H1 (cell line): ENCODE measurements around the gene TBC1D22A.

Experiments
- ASH2L ChIP-seq: fragments of 200-600, 300-600 bp; sonication (generic); IDR thresholded peaks from one replicate; pipeline ENCODE4 v1.7.1; 2017; ENCODE audit warnings: low read length
- CBX5 ChIP-seq: fragments of 300-800, 300-1000 bp; sonication (generic); IDR thresholded peaks from 2 replicates; pipeline ENCODE4 v1.7.1; 2016; ENCODE audit warnings: antibody characterized with exemption, low read length, low read depth
- POLR2A ChIP-seq, 2 experiments: IDR thresholded peaks; 1 replicate in 1 of 2; 2 replicates in 1 of 2; pipeline ENCODE4 v1.6.1; 2011; ENCODE audit warnings: low read depth in 2 of 2, low read length in 2 of 2, mild to moderate bottlenecking in 2 of 2; ENCODE audit errors: control extremely low read depth in 1 of 2
- POLR2AphosphoS5 ChIP-seq: IDR thresholded peaks from 2 replicates; pipeline ENCODE4 v1.6.1; 2011; ENCODE audit warnings: low read depth, low read length
- RAD21 ChIP-seq, 2 experiments: IDR thresholded peaks in 1 of 2; conservative IDR thresholded peaks in 1 of 2; 2 replicates each; pipeline ENCODE4 v1.6.1; 2011; ENCODE audit warnings: low read depth in 2 of 2, low read length in 2 of 2, improper control_type of control experiment in 1 of 2, inconsistent platforms in 1 of 2, mild to moderate bottlenecking in 1 of 2, moderate library complexity in 1 of 2
- ZNF274 ChIP-seq: IDR thresholded peaks from 2 replicates; pipeline ENCODE4 v1.7.0; 2012; ENCODE audit warnings: low read length, borderline replicate concordance; ENCODE audit errors: extremely low read depth
- TF ChIP-seq, protein P1 (sequence below), 3 experiments: IDR thresholded peaks; 1 replicate in 2 of 3; 2 replicates in 1 of 3; pipeline versions ENCODE4 v1.5.1 to v1.6.1; 2011; ENCODE audit warnings: low read length in 3 of 3, mild to moderate bottlenecking in 3 of 3, inconsistent platforms in 2 of 3, low read depth in 1 of 3, moderate library complexity in 1 of 3; ENCODE audit not compliant: insufficient read depth in 1 of 3; ENCODE audit errors: control extremely low read depth in 1 of 3

DNA sequence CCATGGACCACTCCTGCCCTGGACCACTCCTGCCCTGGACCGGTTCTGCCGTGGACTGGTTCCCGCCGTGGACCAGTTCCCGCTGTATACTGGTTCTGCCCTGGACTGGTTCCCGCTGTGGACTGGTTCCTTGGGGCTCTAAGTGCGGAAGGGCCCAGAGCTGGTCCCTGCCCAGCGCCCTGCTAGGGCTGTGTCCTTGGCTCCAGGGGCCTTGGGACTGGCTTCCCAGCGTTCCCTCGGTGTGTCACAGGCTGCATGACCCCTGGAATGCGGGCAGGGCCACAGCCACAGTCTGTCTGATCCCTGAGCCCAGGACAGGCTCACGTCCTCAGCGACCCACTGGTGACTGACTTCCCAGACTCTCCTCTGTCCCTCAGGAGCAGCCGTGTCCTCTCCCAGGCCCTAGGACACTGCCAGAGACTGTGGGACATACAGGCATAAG is 412.2 kb downstream of the TBC1D22A start:
- TF ChIP-seq RAD21 (IDR thresholded peaks at IDR 0.05 in 1 of 2, conservative IDR thresholded peaks at IDR 0.05 in 1 of 2; ENCODE audit: low read depth in 2 of 2, low read length in 2 of 2) (no peak), ZNF274 (no peak), POLR2AphosphoS5 (no peak), CBX5 (no peak), POLR2A (IDR thresholded peaks at IDR 0.05; ENCODE audit: control extremely low read depth in 1 of 2, low read depth in 2 of 2, low read length in 2 of 2) (no peak), ASH2L (no peak)
- TF ChIP-seq, protein P1, sequence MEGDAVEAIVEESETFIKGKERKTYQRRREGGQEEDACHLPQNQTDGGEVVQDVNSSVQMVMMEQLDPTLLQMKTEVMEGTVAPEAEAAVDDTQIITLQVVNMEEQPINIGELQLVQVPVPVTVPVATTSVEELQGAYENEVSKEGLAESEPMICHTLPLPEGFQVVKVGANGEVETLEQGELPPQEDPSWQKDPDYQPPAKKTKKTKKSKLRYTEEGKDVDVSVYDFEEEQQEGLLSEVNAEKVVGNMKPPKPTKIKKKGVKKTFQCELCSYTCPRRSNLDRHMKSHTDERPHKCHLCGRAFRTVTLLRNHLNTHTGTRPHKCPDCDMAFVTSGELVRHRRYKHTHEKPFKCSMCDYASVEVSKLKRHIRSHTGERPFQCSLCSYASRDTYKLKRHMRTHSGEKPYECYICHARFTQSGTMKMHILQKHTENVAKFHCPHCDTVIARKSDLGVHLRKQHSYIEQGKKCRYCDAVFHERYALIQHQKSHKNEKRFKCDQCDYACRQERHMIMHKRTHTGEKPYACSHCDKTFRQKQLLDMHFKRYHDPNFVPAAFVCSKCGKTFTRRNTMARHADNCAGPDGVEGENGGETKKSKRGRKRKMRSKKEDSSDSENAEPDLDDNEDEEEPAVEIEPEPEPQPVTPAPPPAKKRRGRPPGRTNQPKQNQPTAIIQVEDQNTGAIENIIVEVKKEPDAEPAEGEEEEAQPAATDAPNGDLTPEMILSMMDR (IDR thresholded peaks at IDR 0.05; ENCODE audit: control extremely low read depth in 1 of 3, insufficient read depth in 1 of 3, low read depth in 1 of 3, low read length in 3 of 3): no peak
